GM21619 (cell line): ENCODE measurements around the gene CEP192.
"Not testable (repeated sequence)": the region's sequence is repeated elsewhere in the genome, so short reads cannot be mapped to it uniquely, and the experiment has no call there.

Source experiments
- ATAC-seq: cut with Tn5 transposase; IDR thresholded peaks from one replicate; pipeline ENCODE4 v1.9.1; 2021; ENCODE audit not compliant: unreplicated experiment

The CEP192 gene

GRCh38 chr18:13022644-13023043 lies 31.5 kb downstream of the CEP192 start:
- ATAC-seq: no peak

GRCh38 chr18:13025233-13025632 lies 34.1 kb downstream of the CEP192 start:
- ATAC-seq: no peak

- no peak for ATAC-seq
Observed at GRCh38 chr18:13026583-13027270, 35.6 kb downstream of the CEP192 start.

GRCh38 chr18:13028869-13029268 lies 37.7 kb downstream of the CEP192 start:
- ATAC-seq: no peak

- no peak for ATAC-seq
Observed at GRCh38 chr18:13032173-13032572, 41.0 kb downstream of the CEP192 start.

GRCh38 chr18:13035249-13035914 lies 44.2 kb downstream of the CEP192 start:
- ATAC-seq: no peak

GRCh38 chr18:13036622-13037320 lies 45.6 kb downstream of the CEP192 start:
- ATAC-seq: no peak

- ATAC-seq: no peak
Observed at GRCh38 chr18:13039806-13040205, 48.6 kb downstream of the CEP192 start.

- no peak for ATAC-seq
Observed at GRCh38 chr18:13043066-13043465, 51.9 kb downstream of the CEP192 start.

- ATAC-seq: no peak
Observed at GRCh38 chr18:13048061-13048595, 57.0 kb downstream of the CEP192 start.

- no peak for ATAC-seq
Observed at GRCh38 chr18:13051159-13051558, 60.0 kb downstream of the CEP192 start.

- ATAC-seq: peak; percentile 65
Observed at GRCh38 chr18:13051950-13052349, 60.8 kb downstream of the CEP192 start.

GRCh38 chr18:13054336-13054735 lies 63.2 kb downstream of the CEP192 start:
- ATAC-seq: no peak

GRCh38 chr18:13061630-13062189 lies 70.5 kb downstream of the CEP192 start:
- no peak for ATAC-seq

- no peak for ATAC-seq
Observed at GRCh38 chr18:13067124-13067523, 76.0 kb downstream of the CEP192 start.

GRCh38 chr18:13067966-13068365 lies 76.8 kb downstream of the CEP192 start:
- no peak for ATAC-seq

GRCh38 chr18:13070460-13070859 lies 79.3 kb downstream of the CEP192 start:
- no peak for ATAC-seq

- no peak for ATAC-seq
Observed at GRCh38 chr18:13076886-13077285, 85.7 kb downstream of the CEP192 start.

- ATAC-seq: no peak
Observed at GRCh38 chr18:13077473-13077872, 86.3 kb downstream of the CEP192 start.

GRCh38 chr18:13078065-13078464 lies 86.9 kb downstream of the CEP192 start:
- ATAC-seq: not testable (repeated sequence)

GRCh38 chr18:13086906-13087305 lies 95.7 kb downstream of the CEP192 start:
- ATAC-seq: no peak
